Measurements from ENCODE around the gene SLC4A1AP.

GRCh38 chr2:27708257-27708654 lies 44.6 kb downstream of the SLC4A1AP start:
- TF ChIP-seq MTA3 (IDR thresholded peaks at IDR 0.05; ENCODE audit: borderline replicate concordance, low read length) (no peak), POLR2AphosphoS2 (IDR thresholded peaks at IDR 0.05; ENCODE audit: low read depth, low read length) (no peak), SMARCA5 (IDR thresholded peaks at IDR 0.05) (no peak), CTCF (IDR thresholded peaks at IDR 0.05 in 2 of 3, conservative IDR thresholded peaks at IDR 0.05 in 1 of 3; ENCODE audit: control insufficient read depth in 2 of 3, extremely low read depth in 1 of 3, insufficient read depth in 1 of 3, low read depth in 3 of 3, low read length in 3 of 3) (no peak), SRF (IDR thresholded peaks at IDR 0.05; ENCODE audit: low read depth in 2 of 2, low read length in 2 of 2) (no peak), SMC3 (IDR thresholded peaks at IDR 0.05; ENCODE audit: borderline replicate concordance, low read length) (no peak), RAD21 (IDR thresholded peaks at IDR 0.05; ENCODE audit: insufficient read depth, low read depth, low read length) (no peak), REST (IDR thresholded peaks at IDR 0.05; ENCODE audit: low read depth, low read length) (no peak), LARP7 (IDR thresholded peaks at IDR 0.05) (no peak), POLR2A (IDR thresholded peaks at IDR 0.05; ENCODE audit: low read depth, low read length) (no peak)
- TF ChIP-seq, protein P1, sequence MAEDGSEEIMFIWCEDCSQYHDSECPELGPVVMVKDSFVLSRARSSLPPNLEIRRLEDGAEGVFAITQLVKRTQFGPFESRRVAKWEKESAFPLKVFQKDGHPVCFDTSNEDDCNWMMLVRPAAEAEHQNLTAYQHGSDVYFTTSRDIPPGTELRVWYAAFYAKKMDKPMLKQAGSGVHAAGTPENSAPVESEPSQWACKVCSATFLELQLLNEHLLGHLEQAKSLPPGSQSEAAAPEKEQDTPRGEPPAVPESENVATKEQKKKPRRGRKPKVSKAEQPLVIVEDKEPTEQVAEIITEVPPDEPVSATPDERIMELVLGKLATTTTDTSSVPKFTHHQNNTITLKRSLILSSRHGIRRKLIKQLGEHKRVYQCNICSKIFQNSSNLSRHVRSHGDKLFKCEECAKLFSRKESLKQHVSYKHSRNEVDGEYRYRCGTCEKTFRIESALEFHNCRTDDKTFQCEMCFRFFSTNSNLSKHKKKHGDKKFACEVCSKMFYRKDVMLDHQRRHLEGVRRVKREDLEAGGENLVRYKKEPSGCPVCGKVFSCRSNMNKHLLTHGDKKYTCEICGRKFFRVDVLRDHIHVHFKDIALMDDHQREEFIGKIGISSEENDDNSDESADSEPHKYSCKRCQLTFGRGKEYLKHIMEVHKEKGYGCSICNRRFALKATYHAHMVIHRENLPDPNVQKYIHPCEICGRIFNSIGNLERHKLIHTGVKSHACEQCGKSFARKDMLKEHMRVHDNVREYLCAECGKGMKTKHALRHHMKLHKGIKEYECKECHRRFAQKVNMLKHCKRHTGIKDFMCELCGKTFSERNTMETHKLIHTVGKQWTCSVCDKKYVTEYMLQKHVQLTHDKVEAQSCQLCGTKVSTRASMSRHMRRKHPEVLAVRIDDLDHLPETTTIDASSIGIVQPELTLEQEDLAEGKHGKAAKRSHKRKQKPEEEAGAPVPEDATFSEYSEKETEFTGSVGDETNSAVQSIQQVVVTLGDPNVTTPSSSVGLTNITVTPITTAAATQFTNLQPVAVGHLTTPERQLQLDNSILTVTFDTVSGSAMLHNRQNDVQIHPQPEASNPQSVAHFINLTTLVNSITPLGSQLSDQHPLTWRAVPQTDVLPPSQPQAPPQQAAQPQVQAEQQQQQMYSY (CRISPR knock-in tag; IDR thresholded peaks at IDR 0.05) = no peak
